HG02610 (cell line): Measurements from ENCODE around the gene POLD3.

ENCODE experiments used
- ATAC-seq: cut with Tn5 transposase; IDR thresholded peaks from one replicate; pipeline ENCODE4 v1.9.1; 2021; ENCODE audit warnings: mild to moderate bottlenecking, moderate library complexity; ENCODE audit not compliant: unreplicated experiment

POLD3 gene

GRCh38 chr11:74592441-74593362 is at the start of gene POLD3:
Gene POLD3, plus strand, starts transcription at chr11:74592582. Its CDS starts 77 bp downstream, at chr11:74592659.
- peak; percentile 96 for ATAC-seq

DNA sequence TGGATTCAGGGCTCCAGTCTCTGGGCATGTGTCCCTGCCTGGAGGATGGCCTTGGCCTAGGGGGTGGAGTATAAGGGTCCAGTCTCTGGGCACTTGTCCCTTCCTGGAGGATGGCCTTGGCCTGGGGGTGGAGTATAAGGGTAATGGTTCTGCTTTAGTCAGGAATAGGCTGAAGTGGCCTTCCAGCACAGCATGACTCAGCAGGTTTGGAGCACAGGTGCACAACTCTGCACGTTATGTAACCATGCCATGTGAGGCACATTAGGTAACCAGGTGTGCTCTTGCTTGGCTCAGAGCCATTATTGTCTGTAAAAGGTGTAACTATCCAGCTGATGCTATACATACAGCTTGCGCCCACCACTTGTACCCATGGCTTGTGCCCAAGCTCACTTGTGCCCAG is 48.4 kb upstream of the POLD3 start:
- ATAC-seq = no peak

GRCh38 chr11:74546752-74547151 is 45.6 kb upstream of the POLD3 start:
- no peak for ATAC-seq

GRCh38 chr11:74550991-74551753 is 41.2 kb upstream of the POLD3 start:
- no peak for ATAC-seq

DNA sequence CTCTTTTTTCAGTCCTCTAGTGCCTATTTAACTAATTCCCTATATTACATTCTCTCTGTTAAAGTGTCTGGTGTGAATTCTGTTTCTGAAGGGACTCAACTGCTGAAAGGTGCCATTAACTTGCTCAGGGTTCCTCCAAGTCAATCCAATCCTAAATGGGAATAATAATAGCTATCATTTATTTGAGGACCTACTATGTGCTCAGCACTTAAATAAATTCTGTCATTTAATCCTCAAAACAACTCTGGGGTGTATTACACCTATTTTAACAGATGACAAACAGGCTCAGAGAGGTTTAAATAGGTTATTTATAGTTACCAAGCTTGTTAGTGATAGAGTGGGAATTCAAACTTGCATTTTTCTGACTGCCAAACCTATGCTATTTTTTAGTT is 40.6 kb upstream of the POLD3 start:
- ATAC-seq = no peak

GRCh38 chr11:74557526-74557925 is 34.9 kb upstream of the POLD3 start:
- ATAC-seq = no peak

- ATAC-seq = no peak
These were observed 33.1 kb upstream of the POLD3 start for GRCh38 chr11:74559110-74559933.

DNA sequence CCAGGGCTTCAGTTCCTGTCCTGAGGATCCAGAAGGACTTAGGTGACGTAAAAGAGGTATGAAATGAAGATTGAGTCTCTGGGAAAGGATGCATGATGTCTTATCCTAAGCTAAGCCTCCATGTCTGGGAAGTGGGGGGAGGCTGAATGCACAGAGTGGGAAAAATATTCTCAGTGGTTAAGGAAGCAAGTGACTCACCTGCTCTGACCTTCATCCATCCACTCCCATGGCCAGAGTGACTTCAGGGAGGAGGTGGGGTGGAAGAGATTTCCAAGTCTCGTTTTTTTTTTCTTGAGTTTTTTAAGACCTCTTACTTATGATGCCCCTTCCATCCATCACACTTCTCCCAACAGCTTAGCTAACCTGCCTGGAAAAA is 32.5 kb upstream of the POLD3 start:
- no peak for ATAC-seq

GRCh38 chr11:74566146-74566960 is 26.0 kb upstream of the POLD3 start:
- no peak for ATAC-seq

DNA sequence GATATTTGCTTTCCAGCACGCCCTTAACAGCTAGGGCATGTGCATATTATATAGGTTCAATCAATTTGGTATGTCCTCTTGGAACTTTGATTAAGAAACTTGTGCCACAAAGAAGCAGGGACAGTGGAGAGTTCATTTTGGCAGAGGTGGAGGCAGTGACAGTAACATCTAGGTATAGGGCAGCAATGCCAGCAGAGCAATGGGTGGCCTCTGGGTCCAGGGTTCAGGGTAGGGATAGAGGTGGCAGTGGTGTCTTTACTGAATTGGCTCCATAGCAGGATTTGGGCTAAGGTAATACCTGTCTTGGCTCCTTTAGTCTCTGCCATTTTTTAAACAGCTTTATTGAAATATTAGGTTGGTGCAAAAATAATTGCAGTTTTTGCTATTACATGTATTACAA is 24.4 kb upstream of the POLD3 start:
- ATAC-seq = no peak

GRCh38 chr11:74570266-74571061 is 21.9 kb upstream of the POLD3 start:
- ATAC-seq = no peak

DNA sequence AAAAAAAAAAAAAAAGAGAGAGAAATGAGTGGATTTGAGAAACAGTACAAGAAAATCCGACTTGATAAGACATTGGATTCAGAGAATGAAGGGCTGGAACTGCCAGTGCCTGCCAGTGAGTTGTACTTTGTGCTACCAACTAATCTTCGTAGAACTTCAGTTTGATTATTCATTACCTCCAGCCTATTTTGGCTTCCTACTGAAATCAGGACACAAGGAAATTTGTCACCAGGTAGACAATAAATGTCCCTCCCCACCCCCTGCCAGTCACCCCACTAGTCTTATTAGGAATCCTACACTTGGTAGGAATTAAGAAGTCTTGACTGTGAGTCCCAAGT is 21.4 kb upstream of the POLD3 start:
- no peak for ATAC-seq

GRCh38 chr11:74572349-74572748 is 20.0 kb upstream of the POLD3 start:
- ATAC-seq = no peak

DNA sequence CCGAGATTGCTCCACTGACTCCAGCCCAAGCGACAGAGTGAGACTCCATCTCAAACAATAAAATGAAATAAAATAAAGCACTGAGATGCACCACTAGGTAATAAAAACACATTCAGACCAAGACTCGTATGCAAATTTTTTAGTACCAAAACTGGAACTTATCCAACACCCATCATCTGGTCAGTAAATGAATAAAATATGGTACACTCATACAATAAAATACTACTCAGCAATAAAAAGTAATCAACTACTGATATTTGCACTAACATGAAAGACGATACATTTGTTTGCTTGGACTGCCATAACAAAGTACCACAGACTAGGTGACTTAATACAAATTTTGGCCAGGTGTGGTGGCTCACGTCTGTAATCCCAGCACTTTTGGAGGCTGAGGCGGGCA is 17.8 kb upstream of the POLD3 start:
- ATAC-seq = no peak

GRCh38 chr11:74575999-74576398 is 16.4 kb upstream of the POLD3 start:
- no peak for ATAC-seq

GRCh38 chr11:74577181-74577580 is 15.2 kb upstream of the POLD3 start:
- no peak for ATAC-seq

GRCh38 chr11:74577624-74578396 is 14.6 kb upstream of the POLD3 start:
- ATAC-seq = no peak

- no peak for ATAC-seq
These were observed 12.7 kb upstream of the POLD3 start for GRCh38 chr11:74579577-74580270.
